H9 (cell line): Measurements from ENCODE around the gene RNASE8. TPM values are rescaled to one million over a fixed set of nuclear protein-coding genes. Genes with fewer than 3 reads are reported as not detected.

Experiments
- DNase-seq: peaks from one replicate; pipeline ENCODE4 v3.0.0-alpha.2; 2017
- H2AFZ ChIP-seq: one replicate; pipeline ENCODE4 v1.6.1; 2013; ENCODE audit warnings: mild to moderate bottlenecking, low read length, control low read depth, moderate library complexity
- H2AK5ac ChIP-seq: 2 replicates; pipeline ENCODE4 v1.6.1; 2013; ENCODE audit warnings: low read length, control low read depth, mixed read lengths; ENCODE audit not compliant: insufficient read length
- H2BK120ac ChIP-seq: one replicate; pipeline ENCODE4 v1.6.1; 2013; ENCODE audit warnings: low read depth, mild to moderate bottlenecking, low read length, control low read depth, inconsistent platforms; ENCODE audit not compliant: poor library complexity, severe bottlenecking
- H2BK12ac ChIP-seq: 2 replicates; pipeline ENCODE4 v1.6.1; 2013; ENCODE audit warnings: low read length, control low read depth, mixed read lengths, low read depth; ENCODE audit not compliant: insufficient read length
- H2BK15ac ChIP-seq: 2 replicates; pipeline ENCODE4 v1.6.1; 2013; ENCODE audit warnings: low read depth, low read length, control low read depth
- H2BK20ac ChIP-seq: one replicate; pipeline ENCODE4 v1.6.1; 2013; ENCODE audit warnings: low read depth, mild to moderate bottlenecking, low read length, control low read depth, inconsistent platforms; ENCODE audit not compliant: poor library complexity, severe bottlenecking
- H2BK5ac ChIP-seq: 2 replicates; pipeline ENCODE4 v1.6.1; 2013; ENCODE audit warnings: low read length, control low read depth, mixed read lengths; ENCODE audit not compliant: insufficient read length
- H3K14ac ChIP-seq: 2 replicates; pipeline ENCODE4 v1.6.1; 2013; ENCODE audit warnings: low read length, control low read depth; ENCODE audit not compliant: insufficient read depth
- H3K18ac ChIP-seq: 2 replicates; pipeline ENCODE4 v1.6.1; 2013; ENCODE audit warnings: low read depth, mild to moderate bottlenecking, mixed read lengths, low read length, control low read depth; ENCODE audit not compliant: insufficient read length
- H3K23ac ChIP-seq: 2 replicates; pipeline ENCODE4 v1.6.1; 2013; ENCODE audit warnings: low read length, control low read depth, mixed read lengths, low read depth; ENCODE audit not compliant: insufficient read length
- H3K23me2 ChIP-seq: 2 replicates; pipeline ENCODE4 v1.6.1; 2013; ENCODE audit warnings: low read depth, mild to moderate bottlenecking, mixed read lengths, low read length, control low read depth; ENCODE audit not compliant: insufficient read length, poor library complexity, severe bottlenecking
- H3K27ac ChIP-seq: 2 replicates; pipeline ENCODE4 v1.5.1; 2013; ENCODE audit warnings: low read length, control low read depth, mixed read lengths, low read depth; ENCODE audit not compliant: insufficient read length
- H3K27me3 ChIP-seq: 2 replicates; pipeline ENCODE4 v1.6.1; 2013; ENCODE audit warnings: low read length, control low read depth, inconsistent platforms; ENCODE audit not compliant: insufficient read depth
- H3K4ac ChIP-seq: 2 replicates; pipeline ENCODE4 v1.6.1; 2013; ENCODE audit warnings: low read depth, mild to moderate bottlenecking, control low read depth, inconsistent platforms, low read length, moderate library complexity
- H3K4me1 ChIP-seq: 2 replicates; pipeline ENCODE4 v1.6.1; 2013; ENCODE audit warnings: low read length, control low read depth, inconsistent platforms; ENCODE audit not compliant: insufficient read depth
- H3K4me2 ChIP-seq: 2 replicates; pipeline ENCODE4 v1.6.1; 2013; ENCODE audit warnings: low read length, control low read depth, mixed read lengths; ENCODE audit not compliant: insufficient read length, insufficient read depth
- H3K56ac ChIP-seq: 2 replicates; pipeline ENCODE4 v1.6.1; 2013; ENCODE audit warnings: low read depth, mild to moderate bottlenecking, mixed read lengths, low read length, control low read depth; ENCODE audit not compliant: insufficient read length
- H3K79me1 ChIP-seq: 2 replicates; pipeline ENCODE4 v1.6.1; 2013; ENCODE audit warnings: low read depth, mild to moderate bottlenecking, moderate library complexity, low read length, control low read depth, inconsistent platforms; ENCODE audit not compliant: insufficient read depth, poor library complexity, severe bottlenecking
- H3K79me2 ChIP-seq: 2 replicates; pipeline ENCODE4 v1.6.1; 2013; ENCODE audit warnings: low read length, control low read depth, inconsistent platforms; ENCODE audit not compliant: insufficient read depth
- H3K9ac ChIP-seq: 2 replicates; pipeline ENCODE4 v1.6.1; 2013; ENCODE audit warnings: low read length, control low read depth, mixed read lengths; ENCODE audit not compliant: insufficient read length; ENCODE audit errors: extremely low read depth
- H3K9me3 ChIP-seq: one replicate; pipeline ENCODE4 v1.6.1; 2013; ENCODE audit warnings: low read depth, low read length, inconsistent platforms; ENCODE audit not compliant: control insufficient read depth
- H3T11ph ChIP-seq: one replicate; pipeline ENCODE4 v1.6.1; 2013; ENCODE audit warnings: mild to moderate bottlenecking, low read length, control low read depth, inconsistent platforms
- H4K20me1 ChIP-seq: one replicate; pipeline ENCODE4 v1.6.1; 2013; ENCODE audit not compliant: control insufficient read depth, insufficient read length, insufficient read depth
- H4K5ac ChIP-seq: 2 replicates; pipeline ENCODE4 v1.6.1; 2013; ENCODE audit warnings: low read depth, mild to moderate bottlenecking, mixed read lengths, low read length, control low read depth; ENCODE audit not compliant: insufficient read length
- H4K8ac ChIP-seq: replicated peaks from 2 replicates; pipeline ENCODE4 v1.6.1; 2013; ENCODE audit warnings: low read length, control low read depth, mixed read lengths, low read depth; ENCODE audit not compliant: insufficient read length
- H4K91ac ChIP-seq: 2 replicates; pipeline ENCODE4 v1.6.1; 2013; ENCODE audit warnings: low read depth, mild to moderate bottlenecking, moderate library complexity, mixed read lengths, low read length, control low read depth; ENCODE audit not compliant: insufficient read length
- H3K27ac Mint-ChIP-seq, 3 experiments: 2 replicates in 2 of 3; 3 replicates in 1 of 3; pipeline ENCODE4 v1.8.0; 2020 to 2021; ENCODE audit warnings: mixed read lengths in 3 of 3, mild to moderate bottlenecking in 1 of 3, moderate library complexity in 1 of 3
- H3K27me3 Mint-ChIP-seq: 2 replicates; pipeline ENCODE4 v1.8.0; 2021; ENCODE audit warnings: low read depth, mild to moderate bottlenecking, moderate library complexity, mixed read lengths
- H3K36me3 Mint-ChIP-seq, 3 experiments: 2 replicates in 2 of 3; 3 replicates in 1 of 3; pipeline ENCODE4 v1.8.0; 2020 to 2021; ENCODE audit warnings: low read depth in 3 of 3, mixed read lengths in 3 of 3; ENCODE audit not compliant: insufficient read depth in 1 of 3
- H3K4me1 Mint-ChIP-seq, 2 experiments: 2 replicates each; pipeline ENCODE4 v1.8.0; 2020; ENCODE audit warnings: mixed read lengths in 2 of 2
- H3K4me3 Mint-ChIP-seq, 2 experiments: 2 replicates in 1 of 2; 3 replicates in 1 of 2; pipeline ENCODE4 v1.8.0; 2020 to 2021; ENCODE audit warnings: mild to moderate bottlenecking in 2 of 2, mixed read lengths in 2 of 2, moderate library complexity in 1 of 2
- H3K9me3 Mint-ChIP-seq, 2 experiments: 2 replicates in 1 of 2; 3 replicates in 1 of 2; pipeline ENCODE4 v1.8.0; 2020; ENCODE audit warnings: mild to moderate bottlenecking in 2 of 2, mixed read lengths in 2 of 2, moderate library complexity in 1 of 2
- CTCF ChIP-seq: fragments of 200-600 bp; sonication (generic); conservative IDR thresholded peaks from 3 replicates; pipeline ENCODE4 v1.8.0; 2021; ENCODE audit warnings: antibody characterized with exemption, mild to moderate bottlenecking
- WGBS: extraction: QIAGEN DNeasy Blood & Tissue Kit; methylation state at CpG from one replicate; pipeline ENCODE4 v1.1.7; 2013; ENCODE audit warnings: missing lambda C conversion rate, low lambda C conversion rate, mixed read lengths; ENCODE audit not compliant: insufficient read length; ENCODE audit errors: extremely low coverage; 5-methylcytosine and 5-hydroxymethylcytosine counted together
- total RNA-seq: library from RNA; stranded (reverse); gene quantifications from 2 replicates; pipeline ENCODE4 v1.2.1, GENCODE V29; 2021

Gene RNASE8
- total RNA-seq, 1 experiment from 2014 or later, result not detected

- H3K14ac ChIP-seq, result no peak overlapping the region
- H3T11ph ChIP-seq, result no peak overlapping the region
- H4K5ac ChIP-seq, result no peak overlapping the region
- no peaks in the 10 kb centered on the region for H3K79me2 ChIP-seq
- DNase-seq, result no peak
- no peaks in the 10 kb centered on the region for H3K23me2 ChIP-seq
- no peak overlapping the region for H2BK5ac ChIP-seq
- no peak overlapping the region for H3K27ac ChIP-seq
- Mint-ChIP-seq H3K27ac (no peak overlapping the region), H3K36me3 (no peaks in the 10 kb centered on the region), H3K9me3 (no peaks in the 10 kb centered on the region), H3K4me3 (no peak overlapping the region), H3K27me3 (peaks cover 17% of the 10 kb centered on the region), H3K4me1 (peaks cover 15 to 20% of the 10 kb centered on the region in 2 experiments)
- no peak overlapping the region for H3K4me2 ChIP-seq
- no peak overlapping the region for H2BK15ac ChIP-seq
- WGBS, result no CpG with 5 or more reads among the region's 3 CpGs
- TF ChIP-seq CTCF, result no peak
- H4K8ac ChIP-seq, result no peak overlapping the region
- H2AFZ ChIP-seq, result no peak overlapping the region
- H3K23ac ChIP-seq, result no peak overlapping the region
- no peak overlapping the region for H3K56ac ChIP-seq
- no peak overlapping the region for H2BK120ac ChIP-seq
- no peaks in the 10 kb centered on the region for H3K9me3 ChIP-seq
- H2AK5ac ChIP-seq, result no peak overlapping the region
- H3K4ac ChIP-seq, result no peak overlapping the region
- no peaks in the 10 kb centered on the region; the same call in 1 of the 2 replicates for H3K4me1 ChIP-seq
- H4K91ac ChIP-seq, result no peak overlapping the region
- no peaks in the 10 kb centered on the region for H3K79me1 ChIP-seq
- no peak overlapping the region for H2BK12ac ChIP-seq
- H3K27me3 ChIP-seq, result no peaks in the 10 kb centered on the region
- no peak overlapping the region for H3K9ac ChIP-seq
- H3K18ac ChIP-seq, result no peak overlapping the region
- no peak overlapping the region for H2BK20ac ChIP-seq
- H4K20me1 ChIP-seq, result no peaks in the 10 kb centered on the region
Measured at GRCh38 chr14:21063479-21063878, 5.9 kb downstream of the RNASE8 start.
